Vagina (tissue), 2 donors: ENCODE measurements around the gene LDB2. TPM values are rescaled to one million over a fixed set of nuclear protein-coding genes. Genes with fewer than 3 reads are reported as not detected.
A peak's percentile ranks its signal among the peaks of the same experiment; 100 is the strongest.

ENCODE experiments used
- DNase-seq, 2 donors: peaks; one replicate each; pipeline ENCODE4 v3.0.0-alpha.2; 2017; ENCODE audit errors: extremely low spot score in 2 of 2
- H3K27ac ChIP-seq: fragments of 200-600 bp; sonication (generic); one replicate; pipeline ENCODE4 v1.5.1; 2019
- H3K27me3 ChIP-seq: fragments of 200-600 bp; sonication (generic); one replicate; pipeline ENCODE4 v1.5.1; 2019
- H3K36me3 ChIP-seq, 2 donors: fragments of 200-600 bp; sonication (generic); one replicate each; pipeline ENCODE4 v1.5.1; 2017 to 2019
- H3K4me1 ChIP-seq: fragments of 200-600 bp; sonication (generic); one replicate; pipeline ENCODE4 v1.5.1; 2019
- H3K4me3 ChIP-seq, 2 donors: fragments of 200-600 bp; sonication (generic); 1 replicate in 1 of 2; 2 replicates in 1 of 2; pipeline ENCODE4 v1.5.1; 2016 to 2019
- H3K9me3 ChIP-seq: fragments of 200-600 bp; sonication (generic); one replicate; pipeline ENCODE4 v1.5.1; 2019
- POLR2A ChIP-seq, 2 donors: fragments of 450-650 bp; IDR thresholded peaks; one replicate each; pipeline ENCODE4 v1.6.1; 2017; ENCODE audit warnings: antibody characterized with exemption in 2 of 2, mild to moderate bottlenecking in 2 of 2, moderate library complexity in 2 of 2
- POLR2AphosphoS5 ChIP-seq, 2 donors: sonication (generic); formaldehyde crosslinking; IDR thresholded peaks; one replicate each; pipeline ENCODE4 v1.9.0; 2017; ENCODE audit warnings: antibody characterized with exemption in 2 of 2, mild to moderate bottlenecking in 2 of 2, low read depth in 1 of 2; ENCODE audit not compliant: insufficient read depth in 1 of 2
- intact Hi-C: fragments of 100-400 bp; cut with DNase I; formaldehyde crosslinking; loops from one replicate; pipeline ENCODE4 v1.15.1; 2023
- total RNA-seq: library from RNA; depleted of rRNA; stranded (reverse); fragments of >200 nt; gene quantifications from one replicate; pipeline ENCODE4 v1.2.3, GENCODE V29; 2016
- TF ChIP-seq, protein P1 (sequence below), 3 experiments: fragments of 450-650 bp in 2 of 3; fragments of 200-600 bp in 1 of 3; sonication (generic) in 1 of 3; IDR thresholded peaks; one replicate each; pipeline ENCODE4 v1.5.1; 2017 to 2019; ENCODE audit warnings: antibody characterized with exemption in 3 of 3, mild to moderate bottlenecking in 2 of 3, moderate library complexity in 2 of 3

Gene LDB2
- total RNA-seq, 1 donor from 2014 or later = 70.0 TPM

DNA sequence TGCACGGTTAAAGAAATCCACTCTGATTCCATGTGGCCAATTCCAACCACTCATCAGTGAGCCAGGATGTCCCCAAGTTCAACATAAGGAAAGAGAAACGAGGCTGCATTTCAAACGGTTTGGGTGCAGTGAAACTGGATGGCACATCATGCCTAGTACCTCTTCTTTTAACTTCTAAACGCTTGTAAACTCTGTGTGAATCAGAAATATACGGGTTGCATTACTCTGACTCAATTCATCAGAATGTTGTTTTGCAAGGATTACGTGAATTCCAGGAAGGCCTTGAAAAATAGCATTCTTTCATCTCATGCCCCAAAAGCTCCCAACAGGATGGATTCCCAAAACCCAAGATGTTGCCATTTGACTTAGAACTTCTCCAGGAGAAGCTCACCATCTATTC is 270.4 kb downstream of the LDB2 start:
- Histone ChIP-seq H3K4me1 (peaks cover 16% of the 10 kb centered on the region), H3K27ac (peak overlapping the region; percentile 60), H3K27me3 (no peaks in the 10 kb centered on the region), H3K4me3 (no peak overlapping the region), H3K36me3 (no peaks in the 10 kb centered on the region), H3K9me3 (no peaks in the 10 kb centered on the region)
- no peak for TF ChIP-seq POLR2A (IDR thresholded peaks at IDR 0.05)
- TF ChIP-seq POLR2AphosphoS5 (IDR thresholded peaks at IDR 0.05; ENCODE audit: insufficient read depth in 1 of 2, low read depth in 1 of 2) = peak in 1 of 2 donors; percentile 45
- TF ChIP-seq, protein P1, sequence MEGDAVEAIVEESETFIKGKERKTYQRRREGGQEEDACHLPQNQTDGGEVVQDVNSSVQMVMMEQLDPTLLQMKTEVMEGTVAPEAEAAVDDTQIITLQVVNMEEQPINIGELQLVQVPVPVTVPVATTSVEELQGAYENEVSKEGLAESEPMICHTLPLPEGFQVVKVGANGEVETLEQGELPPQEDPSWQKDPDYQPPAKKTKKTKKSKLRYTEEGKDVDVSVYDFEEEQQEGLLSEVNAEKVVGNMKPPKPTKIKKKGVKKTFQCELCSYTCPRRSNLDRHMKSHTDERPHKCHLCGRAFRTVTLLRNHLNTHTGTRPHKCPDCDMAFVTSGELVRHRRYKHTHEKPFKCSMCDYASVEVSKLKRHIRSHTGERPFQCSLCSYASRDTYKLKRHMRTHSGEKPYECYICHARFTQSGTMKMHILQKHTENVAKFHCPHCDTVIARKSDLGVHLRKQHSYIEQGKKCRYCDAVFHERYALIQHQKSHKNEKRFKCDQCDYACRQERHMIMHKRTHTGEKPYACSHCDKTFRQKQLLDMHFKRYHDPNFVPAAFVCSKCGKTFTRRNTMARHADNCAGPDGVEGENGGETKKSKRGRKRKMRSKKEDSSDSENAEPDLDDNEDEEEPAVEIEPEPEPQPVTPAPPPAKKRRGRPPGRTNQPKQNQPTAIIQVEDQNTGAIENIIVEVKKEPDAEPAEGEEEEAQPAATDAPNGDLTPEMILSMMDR (IDR thresholded peaks at IDR 0.05) = no peak
- intact Hi-C loops = no loop called here
- no peak for DNase-seq

DNA sequence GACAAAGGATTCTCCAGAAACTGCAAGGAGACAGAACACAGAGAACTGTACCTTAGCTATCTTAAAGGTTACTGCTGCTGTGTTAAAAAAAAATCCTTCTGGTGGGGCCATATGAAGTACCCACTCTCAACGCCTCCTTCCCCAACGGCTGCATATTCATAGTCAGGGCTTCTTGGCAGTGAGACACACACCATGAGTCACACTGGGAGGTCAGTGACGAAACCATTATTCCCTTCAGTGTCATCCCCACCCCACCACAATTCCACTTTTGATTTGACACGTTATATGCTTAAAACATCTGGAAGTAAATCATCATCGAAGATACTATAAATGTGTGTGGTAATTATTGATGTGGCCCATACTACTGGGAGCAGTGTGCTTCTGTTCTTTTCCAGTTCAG is 271.5 kb downstream of the LDB2 start:
- Histone ChIP-seq H3K36me3 (no peaks in the 10 kb centered on the region), H3K4me3 (no peak overlapping the region), H3K27me3 (no peaks in the 10 kb centered on the region), H3K27ac (peak overlapping the region; percentile 60), H3K9me3 (no peaks in the 10 kb centered on the region), H3K4me1 (peaks cover 16% of the 10 kb centered on the region)
- intact Hi-C loops = no loop called here
- TF ChIP-seq, protein P1 (IDR thresholded peaks at IDR 0.05) = no peak
- TF ChIP-seq POLR2AphosphoS5 (IDR thresholded peaks at IDR 0.05; ENCODE audit: insufficient read depth in 1 of 2, low read depth in 1 of 2) = no peak
- no peak for TF ChIP-seq POLR2A (IDR thresholded peaks at IDR 0.05)
- no peak for DNase-seq

DNA sequence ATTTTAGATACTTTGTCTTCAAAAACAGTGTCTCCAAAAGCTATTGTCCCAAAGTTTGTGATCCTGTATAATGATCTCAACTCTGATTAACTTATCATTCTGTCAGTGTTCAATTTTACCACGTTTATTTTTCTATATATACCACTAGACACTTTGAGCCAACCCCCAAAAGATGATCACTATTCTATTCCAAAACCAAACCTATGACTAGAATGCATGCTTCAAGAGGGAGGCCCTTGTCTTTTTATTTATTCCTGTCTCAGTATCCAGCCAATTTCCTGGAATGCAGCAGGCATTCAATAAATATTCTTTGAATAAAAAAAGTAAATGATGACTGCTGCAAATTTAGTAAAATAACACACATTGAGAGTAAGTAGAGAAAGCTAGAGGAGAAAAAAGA is 275.6 kb downstream of the LDB2 start:
- DNase-seq = no peak
- Histone ChIP-seq H3K27ac (no peak overlapping the region), H3K36me3 (no peaks in the 10 kb centered on the region), H3K27me3 (no peaks in the 10 kb centered on the region), H3K4me1 (peaks cover 13% of the 10 kb centered on the region), H3K4me3 (no peak overlapping the region), H3K9me3 (no peaks in the 10 kb centered on the region)
- intact Hi-C loops = no loop called here
- TF ChIP-seq, protein P1 (IDR thresholded peaks at IDR 0.05) = no peak
- TF ChIP-seq POLR2AphosphoS5 (IDR thresholded peaks at IDR 0.05; ENCODE audit: insufficient read depth in 1 of 2, low read depth in 1 of 2) = no peak
- no peak for TF ChIP-seq POLR2A (IDR thresholded peaks at IDR 0.05)

DNA sequence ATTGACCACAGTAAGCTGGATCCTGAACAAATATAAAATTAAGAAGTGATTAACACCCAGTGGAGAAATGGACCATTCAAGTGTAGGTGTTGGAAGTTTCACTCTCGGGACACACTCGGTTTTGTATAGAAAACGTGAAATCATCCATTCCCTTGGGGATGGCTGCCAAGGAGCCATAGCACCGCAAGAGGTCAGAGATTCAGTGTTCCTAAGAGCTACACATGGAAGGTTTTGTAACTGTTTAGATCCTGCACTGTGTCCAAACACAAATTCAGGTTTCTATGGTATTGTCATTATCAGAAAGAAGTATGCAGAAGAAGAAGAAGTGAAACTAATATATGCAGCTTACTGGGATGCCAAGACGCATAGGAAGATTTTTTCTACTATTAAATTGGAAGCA is 281.0 kb downstream of the LDB2 start:
- H3K36me3 ChIP-seq = no peaks in the 10 kb centered on the region
- intact Hi-C loops = no loop called here
- no peaks in the 10 kb centered on the region for H3K27me3 ChIP-seq
- no peak for DNase-seq
- peaks cover 6% of the 10 kb centered on the region for H3K4me1 ChIP-seq
- H3K27ac ChIP-seq = no peak overlapping the region
- TF ChIP-seq, protein P1 (IDR thresholded peaks at IDR 0.05) = no peak
- TF ChIP-seq POLR2AphosphoS5 (IDR thresholded peaks at IDR 0.05; ENCODE audit: insufficient read depth in 1 of 2, low read depth in 1 of 2) (no peak), POLR2A (IDR thresholded peaks at IDR 0.05) (no peak)
- no peaks in the 10 kb centered on the region for H3K9me3 ChIP-seq
- H3K4me3 ChIP-seq = no peak overlapping the region

DNA sequence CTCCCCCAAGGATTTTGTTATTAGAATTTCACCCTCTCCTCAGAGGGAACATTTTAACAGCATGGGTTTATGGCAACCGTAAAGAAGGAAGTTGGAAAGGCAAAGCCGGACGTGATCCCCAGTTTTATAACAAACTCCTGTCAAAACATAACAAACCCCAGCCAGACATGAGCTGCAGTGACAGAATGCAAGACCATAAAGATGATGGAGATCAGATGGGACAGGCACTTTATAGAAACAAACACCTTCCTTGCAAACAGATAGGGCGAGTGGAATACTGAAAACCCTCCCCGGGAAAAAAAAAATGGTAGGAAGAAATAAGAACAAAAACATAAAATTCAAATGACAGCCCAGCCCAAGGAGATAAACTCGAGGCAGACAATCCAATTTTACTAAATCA is 281.4 kb downstream of the LDB2 start:
- no peak for DNase-seq
- Histone ChIP-seq H3K4me3 (no peak overlapping the region), H3K27ac (no peak overlapping the region)

More for the DNA sequence above, 281.4 kb downstream of the LDB2 start:
- TF ChIP-seq, protein P1 (IDR thresholded peaks at IDR 0.05) = no peak
- no peak for TF ChIP-seq POLR2A (IDR thresholded peaks at IDR 0.05)
- no peak for TF ChIP-seq POLR2AphosphoS5 (IDR thresholded peaks at IDR 0.05; ENCODE audit: insufficient read depth in 1 of 2, low read depth in 1 of 2)
- H3K4me1 ChIP-seq = peaks cover 6% of the 10 kb centered on the region
- intact Hi-C loops = no loop called here
- no peaks in the 10 kb centered on the region for H3K36me3 ChIP-seq
- H3K27me3 ChIP-seq = no peaks in the 10 kb centered on the region
- H3K9me3 ChIP-seq = no peaks in the 10 kb centered on the region
